Measurements from ENCODE around the gene LSM12.

The LSM12 gene

GRCh38 chr17:44014437-44015172 lies 51.9 kb downstream of the LSM12 start, which contains the start of gene TMEM101:
Gene TMEM101 (minus strand): TSS chr17:44014963. CDS start chr17:44014952, 11 bp downstream.
- DNase-seq (ENCODE audit: low spot score), result peak; percentile 96
- H3K27ac ChIP-seq, result peak within 1 kb of the TSS; percentile 80
- TF ChIP-seq, protein P1, sequence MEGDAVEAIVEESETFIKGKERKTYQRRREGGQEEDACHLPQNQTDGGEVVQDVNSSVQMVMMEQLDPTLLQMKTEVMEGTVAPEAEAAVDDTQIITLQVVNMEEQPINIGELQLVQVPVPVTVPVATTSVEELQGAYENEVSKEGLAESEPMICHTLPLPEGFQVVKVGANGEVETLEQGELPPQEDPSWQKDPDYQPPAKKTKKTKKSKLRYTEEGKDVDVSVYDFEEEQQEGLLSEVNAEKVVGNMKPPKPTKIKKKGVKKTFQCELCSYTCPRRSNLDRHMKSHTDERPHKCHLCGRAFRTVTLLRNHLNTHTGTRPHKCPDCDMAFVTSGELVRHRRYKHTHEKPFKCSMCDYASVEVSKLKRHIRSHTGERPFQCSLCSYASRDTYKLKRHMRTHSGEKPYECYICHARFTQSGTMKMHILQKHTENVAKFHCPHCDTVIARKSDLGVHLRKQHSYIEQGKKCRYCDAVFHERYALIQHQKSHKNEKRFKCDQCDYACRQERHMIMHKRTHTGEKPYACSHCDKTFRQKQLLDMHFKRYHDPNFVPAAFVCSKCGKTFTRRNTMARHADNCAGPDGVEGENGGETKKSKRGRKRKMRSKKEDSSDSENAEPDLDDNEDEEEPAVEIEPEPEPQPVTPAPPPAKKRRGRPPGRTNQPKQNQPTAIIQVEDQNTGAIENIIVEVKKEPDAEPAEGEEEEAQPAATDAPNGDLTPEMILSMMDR (conservative IDR thresholded peaks at IDR 0.05; ENCODE audit: low read depth), result no peak
- POLR2A ChIA-PET (ENCODE audit: low non-redundant PET), result no interaction called here
- CTCF ChIA-PET, result interaction anchor here (1.7 kb wide), 1 partner anchor 70 kb away, joined by 4 read pairs; no protein-coding TSS in a partner anchor

DNA sequence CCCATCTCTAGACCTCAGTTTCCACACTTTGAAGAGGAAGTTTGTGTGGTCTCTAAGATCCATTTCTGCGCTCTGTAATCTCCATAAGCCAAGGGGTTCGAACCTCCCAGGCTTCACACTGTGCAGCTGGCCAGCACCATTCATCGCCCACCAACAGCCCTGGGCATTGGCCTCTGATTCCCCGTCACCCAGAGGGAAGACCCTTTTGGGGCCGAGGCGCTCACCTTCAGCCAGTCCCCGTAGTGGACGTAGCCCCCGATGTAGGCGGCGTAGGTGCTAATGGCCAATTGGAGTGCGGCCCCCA lies 52.4 kb downstream of the LSM12 start:
- peak overlapping the region; percentile 80 for H3K27ac ChIP-seq
- CTCF ChIA-PET, result interaction anchor here (1.7 kb wide), 1 partner anchor 70 kb away, joined by 4 read pairs; no protein-coding TSS in a partner anchor
- TF ChIP-seq, protein P1 (conservative IDR thresholded peaks at IDR 0.05; ENCODE audit: low read depth), result no peak
- POLR2A ChIA-PET (ENCODE audit: low non-redundant PET), result no interaction called here
- DNase-seq (ENCODE audit: low spot score), result peak; percentile 30

DNA sequence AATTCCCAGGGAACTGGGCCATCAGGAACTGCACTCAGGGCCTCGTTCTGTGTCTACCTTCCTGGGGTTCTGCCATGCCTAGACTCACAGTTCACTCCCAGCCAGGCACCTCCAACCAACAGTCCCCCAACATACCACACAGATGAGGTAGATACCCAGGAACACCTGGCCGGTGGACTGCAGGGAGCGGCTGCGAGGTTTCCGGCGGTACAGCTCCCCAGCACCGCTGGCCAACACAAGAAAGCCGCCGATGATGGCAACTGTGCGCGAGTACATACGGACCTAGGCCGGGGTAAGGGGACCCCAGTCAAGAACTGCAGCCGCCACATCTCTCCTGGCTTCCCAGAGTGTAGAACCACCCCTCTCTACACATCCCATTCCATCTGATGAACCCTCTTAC lies 53.6 kb downstream of the LSM12 start:
- DNase-seq (ENCODE audit: low spot score), result no peak
- TF ChIP-seq, protein P1 (conservative IDR thresholded peaks at IDR 0.05; ENCODE audit: low read depth), result no peak
- peak overlapping the region; percentile 53 for H3K27ac ChIP-seq
- ChIA-PET POLR2A (ENCODE audit: low non-redundant PET) (no interaction called here), CTCF (interaction anchor here (0.7 kb wide), 1 partner anchor 69 kb away, joined by 3 read pairs; no protein-coding TSS in a partner anchor)

DNA sequence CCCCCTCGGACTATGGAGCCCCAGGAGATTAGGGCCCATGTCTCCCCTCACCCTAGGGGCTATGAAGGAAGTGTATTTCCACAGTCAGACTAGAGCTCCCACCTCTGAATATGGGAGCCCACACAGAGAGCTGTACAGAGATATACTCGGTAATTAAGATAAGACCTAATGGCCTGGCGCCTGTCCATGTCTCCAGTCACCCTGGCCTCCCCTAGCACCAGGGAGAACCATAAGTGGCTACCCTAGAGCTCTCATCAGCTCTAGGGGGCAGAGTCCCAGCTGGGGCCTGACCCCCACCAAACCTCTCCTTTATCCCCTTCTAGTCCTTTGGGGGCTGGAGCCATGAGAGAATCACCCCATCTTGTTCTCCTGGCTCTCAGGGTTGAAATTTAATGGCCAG lies 54.1 kb downstream of the LSM12 start:
- CTCF ChIA-PET, result interaction anchor here (0.7 kb wide), 1 partner anchor 68 kb away, joined by 3 read pairs; no protein-coding TSS in a partner anchor

GRCh38 chr17:44011876-44012275 lies 54.6 kb downstream of the LSM12 start:
- POLR2A ChIA-PET (ENCODE audit: low non-redundant PET), result no interaction called here

More for the DNA sequence above, 54.1 kb downstream of the LSM12 start:
- TF ChIP-seq, protein P1 (conservative IDR thresholded peaks at IDR 0.05; ENCODE audit: low read depth), result no peak
- no peak for DNase-seq (ENCODE audit: low spot score)
- peak overlapping the region; percentile 53 for H3K27ac ChIP-seq
- POLR2A ChIA-PET (ENCODE audit: low non-redundant PET), result no interaction called here

DNA sequence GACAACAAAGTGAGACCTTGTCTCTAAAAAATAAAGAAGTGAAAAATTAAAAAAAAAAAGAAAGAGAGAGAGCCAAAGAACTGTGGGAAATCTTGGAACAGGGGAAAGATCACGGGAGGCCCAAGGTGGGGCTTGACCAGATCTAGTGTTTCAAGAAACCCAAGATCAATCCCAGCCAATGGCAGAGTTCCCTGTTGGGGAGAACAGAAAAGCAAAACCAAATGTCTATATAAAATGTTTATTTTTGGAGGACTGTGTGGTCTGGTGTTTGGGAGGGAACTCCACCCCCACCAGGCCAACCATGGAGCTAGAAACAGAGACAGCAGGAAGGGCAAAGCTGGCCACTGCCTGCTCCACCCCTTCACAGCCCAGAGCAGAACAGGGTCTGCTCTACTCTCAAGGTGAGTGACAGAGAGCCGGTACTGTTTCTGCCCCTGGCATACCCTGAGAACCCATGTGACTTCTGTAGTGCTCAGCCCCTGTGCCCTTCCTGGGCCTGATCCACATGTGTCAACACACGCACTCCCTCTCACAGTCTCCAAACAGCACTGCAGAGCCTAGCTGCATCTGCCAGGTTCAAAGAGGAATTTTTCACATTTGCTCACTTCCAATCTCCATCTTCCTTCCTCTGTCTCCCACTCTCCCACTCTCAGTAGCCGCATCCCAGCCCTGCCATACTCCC lies 55.4 kb downstream of the LSM12 start:
- TF ChIP-seq, protein P1 (conservative IDR thresholded peaks at IDR 0.05; ENCODE audit: low read depth), result no peak
- ChIA-PET CTCF (interaction anchor here (0.6 kb wide), 2 partner anchors 47 to 289 kb away, joined by 3 read pairs; no protein-coding TSS in a partner anchor), POLR2A (ENCODE audit: low non-redundant PET) (no interaction called here)
- no peak for DNase-seq (ENCODE audit: low spot score)
- peak overlapping the region; percentile 53 for H3K27ac ChIP-seq

More at GRCh38 chr17:44011876-44012275, 54.6 kb downstream of the LSM12 start:
- no peak for DNase-seq (ENCODE audit: low spot score)
- TF ChIP-seq, protein P1 (conservative IDR thresholded peaks at IDR 0.05; ENCODE audit: low read depth), result no peak
- CTCF ChIA-PET, result interaction anchor here (0.6 kb wide), 1 partner anchor 289 kb away, joined by 3 read pairs; no protein-coding TSS in a partner anchor
- H3K27ac ChIP-seq, result peak overlapping the region; percentile 53
